Lung (tissue), 12 donors: ENCODE data around the gene TMCC1. TPM values are rescaled to one million over a fixed set of nuclear protein-coding genes. Genes with fewer than 3 reads are reported as not detected.

Experiments used
- ATAC-seq: fragments of 200-7000 bp; cut with Tn5 transposase; one replicate; pipeline ENCODE4 v1.9.1; 2020; ENCODE audit warnings: moderate number of reproducible peaks; ENCODE audit not compliant: insufficient read depth, low FRiP score
- DNase-seq, 3 donors: peaks; one replicate each; pipeline ENCODE4 v3.0.0-alpha.2; 2013 to 2017
- H3K27ac ChIP-seq, 2 donors: one replicate each; pipeline ENCODE4 v1.5.1; 2013; ENCODE audit warnings: mild to moderate bottlenecking in 2 of 2, moderate library complexity in 2 of 2, control low read depth in 1 of 2, inconsistent platforms in 1 of 2, low read depth in 1 of 2, low read length in 1 of 2
- H3K27me3 ChIP-seq, 3 donors: one replicate each; pipeline ENCODE4 v1.5.1; 2013; ENCODE audit warnings: low read length in 2 of 3; ENCODE audit not compliant: control insufficient read depth in 3 of 3, insufficient read depth in 3 of 3
- H3K36me3 ChIP-seq, 4 donors: one replicate each; pipeline ENCODE4 v1.5.1; 2013; ENCODE audit warnings: low read length in 4 of 4, mild to moderate bottlenecking in 1 of 4, moderate library complexity in 1 of 4; ENCODE audit not compliant: control insufficient read depth in 4 of 4, insufficient read depth in 4 of 4
- H3K4me1 ChIP-seq, 5 donors: one replicate each; pipeline ENCODE4 v1.5.1; 2013; ENCODE audit warnings: low read length in 5 of 5, mild to moderate bottlenecking in 2 of 5, moderate library complexity in 1 of 5; ENCODE audit not compliant: control insufficient read depth in 5 of 5, insufficient read depth in 5 of 5
- H3K4me3 ChIP-seq: one replicate; pipeline ENCODE4 v1.5.1; 2013; ENCODE audit warnings: mild to moderate bottlenecking, control low read depth, moderate library complexity
- H3K9ac ChIP-seq, 2 donors: one replicate each; pipeline ENCODE4 v1.5.1; 2013; ENCODE audit warnings: low read length in 2 of 2, control low read depth in 1 of 2; ENCODE audit not compliant: insufficient read depth in 1 of 2
- H3K9me3 ChIP-seq, 4 donors: one replicate each; pipeline ENCODE4 v1.5.1; 2013; ENCODE audit warnings: low read length in 3 of 4, mild to moderate bottlenecking in 1 of 4, moderate library complexity in 1 of 4; ENCODE audit not compliant: control insufficient read depth in 4 of 4, insufficient read depth in 3 of 4
- CTCF ChIP-seq: IDR thresholded peaks from 2 replicates; pipeline ENCODE4 v1.5.1; 2012; ENCODE audit warnings: mild to moderate bottlenecking; ENCODE audit errors: control extremely low read depth, extremely low read depth
- WGBS, 2 donors: extraction: QIAGEN DNeasy Blood & Tissue Kit; methylation state at CpG; one replicate each; pipeline ENCODE4 v1.1.7; 2013; 5-methylcytosine and 5-hydroxymethylcytosine counted together
- polyA plus RNA-seq, 2 donors: library from polyadenylated mRNA; stranded (reverse); fragments of 200-250 nt; gene quantifications; one replicate each; pipeline ENCODE4 v1.2.1, GENCODE V29; 2013
- total RNA-seq, 2 donors: library from RNA; depleted of rRNA in 1 of 2; stranded (reverse); fragments of >200 nt in 1 of 2; gene quantifications; one replicate each; pipeline ENCODE4 v1.2.1, GENCODE V29; 2014 to 2021
- donor health status: control.
- donor health status: control.
- donor health status: Bipolar disorder and iron deficiency.
- donor health status: healthy.
- donor health status: DM: yes; HTN: yes; CAD: no.

Gene TMCC1
- total and polyA plus RNA-seq, 4 donors: 8.7 to 39.4 (median 22.8) TPM

DNA sequence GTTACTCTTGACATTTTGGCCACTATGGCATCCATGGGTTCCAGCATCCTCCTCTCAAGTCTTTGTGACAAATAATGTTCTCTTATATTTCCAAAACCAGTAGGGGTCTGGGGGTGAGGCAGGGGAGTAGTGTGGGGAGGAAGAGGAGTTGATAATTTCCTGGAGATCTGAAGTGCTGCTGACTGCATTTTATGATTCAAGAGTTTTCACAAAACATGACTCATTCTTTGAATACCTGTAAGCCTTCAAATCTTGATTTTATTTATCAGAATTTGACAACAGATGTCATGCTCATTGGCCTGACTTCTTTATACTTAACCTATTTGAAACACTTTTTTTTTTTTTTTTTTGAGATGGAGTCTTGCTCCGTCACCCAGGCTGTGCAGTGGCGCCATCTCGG is 188.2 kb downstream of the TMCC1 start:
- no peaks in the 10 kb centered on the region for H3K4me1 ChIP-seq
- WGBS, 2 donors: 97% methylated on average over 3 of the region's 3 CpGs
- no peak overlapping the region for H3K4me3 ChIP-seq
- ATAC-seq (no peak), DNase-seq (no peak)
- no peaks in the 10 kb centered on the region for H3K9me3 ChIP-seq
- H3K27me3 ChIP-seq: no peaks in the 10 kb centered on the region
- H3K9ac ChIP-seq: no peak overlapping the region
- H3K27ac ChIP-seq: no peak overlapping the region
- no peak for TF ChIP-seq CTCF
- no peaks in the 10 kb centered on the region for H3K36me3 ChIP-seq

DNA sequence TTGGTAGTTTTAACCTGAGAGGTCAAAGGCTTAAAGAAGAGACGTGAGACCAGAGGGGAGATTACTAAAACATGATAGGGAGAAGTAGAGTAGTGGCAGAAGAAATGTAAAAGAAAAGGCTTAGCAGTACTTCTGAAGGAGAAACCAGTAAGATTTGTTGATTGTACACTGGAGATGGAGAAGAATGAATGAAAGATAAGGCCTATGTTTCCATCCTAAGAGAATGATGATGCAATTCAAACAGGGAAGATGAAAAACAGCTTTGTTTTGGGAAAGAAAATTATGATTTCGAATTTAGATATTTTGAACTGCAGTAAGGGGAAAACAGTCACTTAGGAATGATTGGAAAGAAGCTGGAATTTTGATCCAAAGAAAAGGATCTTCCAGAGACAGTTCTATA is 189.6 kb downstream of the TMCC1 start:
- peaks cover 0 to 4% (median 0%) of the 10 kb centered on the region in 5 donors for H3K4me1 ChIP-seq
- no peak overlapping the region for H3K27ac ChIP-seq
- no peaks in the 10 kb centered on the region for H3K9me3 ChIP-seq
- TF ChIP-seq CTCF: no peak
- DNase-seq (no peak), ATAC-seq (no peak)
- H3K4me3 ChIP-seq: no peak overlapping the region
- H3K36me3 ChIP-seq: no peaks in the 10 kb centered on the region
- no peaks in the 10 kb centered on the region for H3K27me3 ChIP-seq
- H3K9ac ChIP-seq: no peak overlapping the region
- WGBS, 2 donors: 85 to 98% methylated on average over 2 of the region's 2 CpGs

DNA sequence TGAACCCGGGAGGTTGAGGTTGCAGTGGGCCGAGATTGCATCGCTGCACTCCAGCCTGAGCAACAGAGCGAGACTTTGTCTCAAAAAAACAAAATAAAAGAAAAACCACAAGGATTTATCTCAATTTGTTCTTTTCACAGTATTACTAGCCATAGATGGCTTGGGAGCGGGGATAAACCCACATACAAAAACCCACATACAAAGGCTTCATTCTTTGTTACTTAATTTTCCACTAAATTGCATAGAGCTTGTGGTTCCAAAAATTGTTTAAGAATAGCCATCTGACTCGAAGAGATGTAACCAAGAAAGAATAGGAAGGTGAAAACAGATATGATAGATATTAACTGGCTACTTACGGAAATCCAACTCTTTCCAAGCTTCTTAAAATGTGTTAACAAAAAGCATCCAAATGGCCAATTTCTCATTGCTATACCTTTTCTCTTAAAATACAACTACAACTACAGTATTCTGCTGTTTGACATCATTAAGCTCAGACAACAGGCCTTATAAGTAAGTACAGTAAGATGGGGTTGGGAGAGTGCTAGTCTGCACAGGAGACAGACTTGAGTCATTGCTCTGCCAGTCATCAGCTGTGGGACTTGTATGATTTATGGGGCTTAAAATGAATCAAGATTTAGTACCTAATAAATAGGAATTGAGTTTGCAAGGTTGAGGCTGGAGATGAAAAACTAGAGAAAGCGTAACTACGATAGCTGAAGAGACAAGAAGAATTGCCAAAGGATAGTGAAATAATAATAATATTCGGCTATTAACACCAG is 190.4 kb downstream of the TMCC1 start:
- Histone ChIP-seq H3K9me3 (no peaks in the 10 kb centered on the region), H3K27ac (no peak overlapping the region), H3K9ac (no peak overlapping the region), H3K36me3 (no peaks in the 10 kb centered on the region), H3K4me3 (no peak overlapping the region), H3K4me1 (peaks cover 0 to 4% (median 0%) of the 10 kb centered on the region in 5 donors), H3K27me3 (no peaks in the 10 kb centered on the region)
- no peak for TF ChIP-seq CTCF
- ATAC-seq: no peak
- DNase-seq: no peak
- WGBS, 2 donors: 95 to 97% methylated on average over 10 of the region's 10 CpGs
